HCT116 (cell line): Measurements from ENCODE around the gene PRELID2. TPM values are rescaled to one million over a fixed set of nuclear protein-coding genes. Genes with fewer than 3 reads are reported as not detected.
A peak's percentile ranks its signal among the peaks of the same experiment; 100 is the strongest.

Source experiments
- ATAC-seq: fragments of 200-7000 bp; cut with Tn5 transposase; 2 replicates; pipeline ENCODE4 v1.9.1; 2020; ENCODE audit warnings: mild to moderate bottlenecking, moderate library complexity
- BruUV-seq: library from RNA; stranded (reverse); fragments of 400-500 nt; replicated peaks from 2 replicates; lab custom pipeline; 2021; lab: Mats Ljungman, UMichigan
- CTCF ChIA-PET: fragments of 300-600 bp; sonication (Branson Sonifier 250); formaldehyde crosslinking; loops from one replicate; lab custom pipeline; 2021; ENCODE audit warnings: antibody characterized with exemption; lab: Charles Lee
- POLR2A ChIA-PET: fragments of 300-600, 350-600 bp; sonication (Branson Sonifier 250); formaldehyde crosslinking; loops from one replicate; lab custom pipeline; 2021; ENCODE audit warnings: antibody characterized with exemption; lab: Charles Lee
- RAD21 ChIA-PET, 2 experiments: fragments of 300-600 bp; sonication (Branson Sonifier 250); formaldehyde crosslinking; loops; one replicate each; lab custom pipeline; 2023; ENCODE audit warnings: low total read pairs in 2 of 2; ENCODE audit not compliant: uncharacterized antibody in 2 of 2, unreplicated experiment in 2 of 2, low non-redundant PET in 1 of 2; lab: Charles Lee
- DNase-seq: peaks from one replicate; pipeline ENCODE4 v3.0.0-alpha.2; 2010; ENCODE audit warnings: low read depth, low spot score
- H2AFZ ChIP-seq: fragments of 200-600 bp; shearing (Covaris generic), sonication (generic); 2 replicates; pipeline ENCODE4 v1.6.1; 2017; ENCODE audit warnings: low read depth, mixed run types, mixed read lengths, antibody characterized with exemption, low read length; ENCODE audit not compliant: poor library complexity, severe bottlenecking
- H3K27ac ChIP-seq: 2 replicates; pipeline ENCODE4 v1.5.1; 2012; ENCODE audit warnings: low read depth, low read length
- H3K27me3 ChIP-seq: fragments of 200-600 bp; sonication (generic); 2 replicates; pipeline ENCODE4 v1.6.1; 2016; ENCODE audit warnings: mixed run types, low read length, mixed read lengths; ENCODE audit not compliant: insufficient read depth
- H3K36me3 ChIP-seq, 2 experiments: fragments of 200-500 bp in 1 of 2; fragments of 200-600 bp in 1 of 2; sonication (Bioruptor generic) in 1 of 2; sonication (generic) in 1 of 2; 2 replicates each; pipeline versions ENCODE4 v1.5.1 to v1.6.1; 2014 to 2016; ENCODE audit warnings: low read length in 2 of 2, inconsistent platforms in 1 of 2, mixed read lengths in 1 of 2, mixed run types in 1 of 2; ENCODE audit not compliant: insufficient read depth in 2 of 2, control insufficient read depth in 1 of 2
- H3K4me1 ChIP-seq, 2 experiments: fragments of 200-600 bp in 1 of 2; sonication (generic) in 1 of 2; 2 replicates each; pipeline versions ENCODE4 v1.5.1 to v1.6.1; 2012 to 2017; ENCODE audit warnings: low read length in 2 of 2, inconsistent platforms in 1 of 2, mild to moderate bottlenecking in 1 of 2, mixed read lengths in 1 of 2, mixed run types in 1 of 2, moderate library complexity in 1 of 2; ENCODE audit not compliant: insufficient read depth in 2 of 2, control insufficient read depth in 1 of 2
- H3K4me2 ChIP-seq: fragments of 200-600 bp; sonication (generic); 2 replicates; pipeline ENCODE4 v1.6.1; 2017; ENCODE audit warnings: mixed run types, low read length, mixed read lengths
- H3K4me3 ChIP-seq, 2 experiments: fragments of 200-600 bp in 1 of 2; sonication (generic) in 1 of 2; replicated peaks in 1 of 2; 2 replicates each; pipeline ENCODE4 v1.5.1; 2011 to 2016; ENCODE audit warnings: low read length in 2 of 2, control low read depth in 1 of 2, low read depth in 1 of 2, mild to moderate bottlenecking in 1 of 2, mixed read lengths in 1 of 2, mixed run types in 1 of 2
- H3K79me2 ChIP-seq: fragments of 200-600 bp; sonication (generic); 2 replicates; pipeline ENCODE4 v1.6.1; 2017; ENCODE audit warnings: mild to moderate bottlenecking, mixed run types, low read length, moderate library complexity, mixed read lengths; ENCODE audit not compliant: insufficient read depth
- H3K9ac ChIP-seq: fragments of 200-600 bp; sonication (generic); 2 replicates; pipeline ENCODE4 v1.6.1; 2016; ENCODE audit warnings: low read length, mixed read lengths
- H3K9me2 ChIP-seq: fragments of 200-600 bp; sonication (generic), shearing (Covaris generic); 2 replicates; pipeline ENCODE4 v1.6.1; 2017; ENCODE audit warnings: mixed run types, mild to moderate bottlenecking, moderate library complexity; ENCODE audit not compliant: insufficient read depth
- H3K9me3 ChIP-seq, 2 experiments: fragments of 200-500 bp in 1 of 2; fragments of 200-600 bp in 1 of 2; sonication (Bioruptor generic) in 1 of 2; sonication (generic) in 1 of 2; 2 replicates each; pipeline ENCODE4 v1.6.1; 2014 to 2017; ENCODE audit warnings: low read length in 2 of 2, mixed read lengths in 2 of 2, inconsistent platforms in 1 of 2, low read depth in 1 of 2, mild to moderate bottlenecking in 1 of 2, mixed run types in 1 of 2, moderate library complexity in 1 of 2; ENCODE audit not compliant: control insufficient read depth in 1 of 2, insufficient read depth in 1 of 2
- H4K20me1 ChIP-seq: fragments of 200-600 bp; sonication (generic), shearing (Covaris generic); 2 replicates; pipeline ENCODE4 v1.6.1; 2017; ENCODE audit warnings: mixed run types, mild to moderate bottlenecking, moderate library complexity; ENCODE audit not compliant: insufficient read depth
- ATF3 ChIP-seq: IDR thresholded peaks from 2 replicates; pipeline ENCODE4 v1.6.1; 2012
- CEBPB ChIP-seq: IDR thresholded peaks from 2 replicates; pipeline ENCODE4 v1.6.1; 2012; ENCODE audit warnings: low read depth
- CTCF ChIP-seq, 3 experiments: fragments of 200-600 bp in 1 of 3; sonication (generic) in 1 of 3; IDR thresholded peaks in 2 of 3; conservative IDR thresholded peaks in 1 of 3; 2 replicates each; pipeline ENCODE4 v1.5.1; 2012 to 2017; ENCODE audit warnings: low read depth in 2 of 3, low read length in 2 of 3, antibody characterized with exemption in 1 of 3, borderline replicate concordance in 1 of 3, control low read depth in 1 of 3, mild to moderate bottlenecking in 1 of 3, mixed read lengths in 1 of 3, mixed run types in 1 of 3, moderate library complexity in 1 of 3; ENCODE audit not compliant: insufficient read depth in 1 of 3
- EGR1 ChIP-seq: IDR thresholded peaks from 2 replicates; pipeline ENCODE4 v1.6.1; 2012; ENCODE audit warnings: low read depth
- ELF1 ChIP-seq: IDR thresholded peaks from 2 replicates; pipeline ENCODE4 v1.6.1; 2012; ENCODE audit warnings: low read depth, borderline replicate concordance
- EZH2 ChIP-seq: fragments of 200-600 bp; sonication (generic); IDR thresholded peaks from 2 replicates; pipeline ENCODE4 v1.6.1; 2017; ENCODE audit warnings: antibody characterized with exemption, mixed run types
- POLR2A ChIP-seq: IDR thresholded peaks from 2 replicates; pipeline ENCODE4 v1.7.0; 2011; ENCODE audit warnings: borderline replicate concordance; ENCODE audit not compliant: insufficient read depth, insufficient read length; ENCODE audit errors: extremely low read depth
- POLR2AphosphoS5 ChIP-seq: IDR thresholded peaks from 2 replicates; pipeline ENCODE4 v1.6.1; 2011; ENCODE audit warnings: mild to moderate bottlenecking, low read depth, low read length, moderate library complexity
- RAD21 ChIP-seq: IDR thresholded peaks from 2 replicates; pipeline ENCODE4 v1.6.1; 2012; ENCODE audit warnings: low read depth, mild to moderate bottlenecking
- SIN3A ChIP-seq: IDR thresholded peaks from 2 replicates; pipeline ENCODE4 v1.6.1; 2012; ENCODE audit warnings: low read depth
- SRF ChIP-seq: IDR thresholded peaks from 2 replicates; pipeline ENCODE4 v1.6.1; 2012; ENCODE audit warnings: low read depth
- TCF7L2 ChIP-seq: IDR thresholded peaks from 2 replicates; pipeline ENCODE4 v1.7.0; 2011; ENCODE audit warnings: borderline replicate concordance, inconsistent platforms; ENCODE audit not compliant: insufficient read depth, insufficient read length; ENCODE audit errors: extremely low read depth
- ZBTB33 ChIP-seq: IDR thresholded peaks from 2 replicates; pipeline ENCODE4 v1.6.1; 2011; ENCODE audit warnings: mild to moderate bottlenecking, low read length, moderate library complexity; ENCODE audit not compliant: insufficient replicate concordance; ENCODE audit errors: extremely low read depth
- ZFX ChIP-seq: fragments of 450-650 bp; IDR thresholded peaks from 2 replicates; pipeline ENCODE4 v1.6.1; 2017
- ZNF274 ChIP-seq: fragments of 200-500 bp; sonication (Bioruptor generic); IDR thresholded peaks from 2 replicates; pipeline ENCODE4 v1.6.1; 2014; ENCODE audit warnings: mild to moderate bottlenecking, low read depth, low read length, inconsistent platforms
- intact Hi-C: fragments of 100-400 bp; cut with micrococcal nuclease; formaldehyde crosslinking; loops from 2 replicates; pipeline ENCODE4 v1.10.0; 2022
- total RNA-seq: library from RNA; stranded (reverse); gene quantifications from one replicate; pipeline ENCODE4 v1.2.1, GENCODE V29; 2021; ENCODE audit not compliant: unreplicated experiment

PRELID2 gene
- total RNA-seq, 1 experiment from 2014 or later = 20.1 TPM

- peak overlapping the region; percentile 42 for H2AFZ ChIP-seq
- intact Hi-C loops = loop anchor here (10.0 kb wide), 1 partner anchor 100 kb away; the partner anchor contains the start of gene SH3RF2
- H3K9me2 ChIP-seq = no peaks in the 10 kb centered on the region
- ATAC-seq (no peak), DNase-seq (no peak)
- H3K4me2 ChIP-seq = peak overlapping the region; percentile 92
- H3K36me3 ChIP-seq = no peaks in the 10 kb centered on the region
- ChIA-PET RAD21 (interaction anchor here in 1 of 2 experiments (1.2 kb wide), 1 partner anchor 14 kb away, joined by 3 read pairs; no protein-coding TSS in a partner anchor), POLR2A (interaction anchor here (1.2 kb wide), 2 partner anchors 12 to 13 kb away, joined by 3 to 4 read pairs; no protein-coding TSS in a partner anchor), CTCF (interaction anchor here (0.9 to 1.8 kb wide), 5 partner anchors 9 to 207 kb away, joined by 3 to 4 read pairs (median 3); no protein-coding TSS in a partner anchor)
- no peaks in the 10 kb centered on the region for H4K20me1 ChIP-seq
- peak overlapping the region; percentile 75 to 78 for H3K4me3 ChIP-seq
- TSS peak; percentile 45 for BruUV-seq
- peak overlapping the region; percentile 69 for H3K9ac ChIP-seq
- no peaks in the 10 kb centered on the region for H3K9me3 ChIP-seq
- H3K4me1 ChIP-seq = peaks cover 21 to 36% of the 10 kb centered on the region in 2 experiments
- no peaks in the 10 kb centered on the region for H3K27me3 ChIP-seq
- no peak for TF ChIP-seq EGR1
- no peak for TF ChIP-seq ZNF274
- no peak for TF ChIP-seq POLR2AphosphoS5
- no peak for TF ChIP-seq TCF7L2
- TF ChIP-seq ZFX = no peak
- no peak for TF ChIP-seq SIN3A
- TF ChIP-seq POLR2A = no peak
- no peak for TF ChIP-seq EZH2
- no peak for TF ChIP-seq ATF3
- TF ChIP-seq ELF1 = no peak
- TF ChIP-seq CTCF (IDR thresholded peaks at IDR 0.05 in 2 of 3, conservative IDR thresholded peaks at IDR 0.05 in 1 of 3; ENCODE audit: borderline replicate concordance in 1 of 3, insufficient read depth in 1 of 3, low read depth in 2 of 3, low read length in 2 of 3) = no peak
- TF ChIP-seq ZBTB33 = no peak
- TF ChIP-seq SRF = no peak
- no peak for TF ChIP-seq RAD21
- TF ChIP-seq CEBPB = no peak
- H3K27ac ChIP-seq = peak overlapping the region; percentile 38
- peaks cover 35% of the 10 kb centered on the region for H3K79me2 ChIP-seq
Observed at GRCh38 chr5:145834554-145834916, 607 bp downstream of the PRELID2 start.
